Left kidney (tissue), 2 donors: ENCODE measurements around the gene LIN37. TPM values are rescaled to one million over a fixed set of nuclear protein-coding genes. Genes with fewer than 3 reads are reported as not detected.
"Not testable (repeated sequence)": the region's sequence is repeated elsewhere in the genome, so short reads cannot be mapped to it uniquely, and the experiment has no call there.

Source experiments
- DNase-seq: peaks from one replicate; pipeline ENCODE4 v3.0.0-alpha.2; 2013
- polyA plus RNA-seq: library from polyadenylated mRNA; unstranded; fragments of 120-200 nt; gene quantifications from one replicate; pipeline ENCODE4 v1.2.1, GENCODE V29; 2013; ENCODE audit not compliant: insufficient read length

LIN37 gene
- polyA plus RNA-seq, 1 donor, result 8.8 TPM

- DNase-seq, result no peak
These were observed 29.9 kb upstream of the LIN37 start for GRCh38 chr19:35718345-35719041.

- DNase-seq, result no peak
These were observed 28.8 kb upstream of the LIN37 start for GRCh38 chr19:35719402-35720162.

GRCh38 chr19:35720163-35720524, 28.2 kb upstream of the LIN37 start:
- DNase-seq, result no peak

GRCh38 chr19:35720648-35721047, 27.7 kb upstream of the LIN37 start:
- DNase-seq, result no peak

- DNase-seq, result no peak
These were observed 27.0 kb upstream of the LIN37 start for GRCh38 chr19:35721374-35721773.

GRCh38 chr19:35722461-35722860, 25.9 kb upstream of the LIN37 start:
- DNase-seq, result no peak

- no peak for DNase-seq
These were observed 25.5 kb upstream of the LIN37 start for GRCh38 chr19:35722897-35723296.

GRCh38 chr19:35723671-35724070, 24.7 kb upstream of the LIN37 start:
- no peak for DNase-seq

GRCh38 chr19:35724132-35724531, 24.2 kb upstream of the LIN37 start:
- not testable (repeated sequence) for DNase-seq

GRCh38 chr19:35724560-35724959, 23.8 kb upstream of the LIN37 start:
- DNase-seq, result no peak

- DNase-seq, result no peak
These were observed 23.0 kb upstream of the LIN37 start for GRCh38 chr19:35725216-35725861.

- DNase-seq, result no peak
These were observed 21.1 kb upstream of the LIN37 start for GRCh38 chr19:35727053-35727955.

GRCh38 chr19:35727956-35728706, 20.2 kb upstream of the LIN37 start:
- DNase-seq, result no peak

GRCh38 chr19:35729021-35729420, 19.4 kb upstream of the LIN37 start:
- no peak for DNase-seq

GRCh38 chr19:35729763-35730162, 18.6 kb upstream of the LIN37 start:
- DNase-seq, result no peak

- no peak for DNase-seq
These were observed 18.1 kb upstream of the LIN37 start for GRCh38 chr19:35730326-35730725.

- no peak for DNase-seq
These were observed 17.0 kb upstream of the LIN37 start for GRCh38 chr19:35731353-35731752.

- no peak for DNase-seq
These were observed 16.5 kb upstream of the LIN37 start for GRCh38 chr19:35731779-35732405.

GRCh38 chr19:35732540-35733179, 15.7 kb upstream of the LIN37 start:
- no peak for DNase-seq
